Prostate gland (tissue), 2 donors: ENCODE results near the gene ABLIM1.

Experiments used
- POLR2A ChIP-seq: fragments of 450-650 bp; IDR thresholded peaks from one replicate; pipeline ENCODE4 v1.6.1; 2016; ENCODE audit warnings: antibody characterized with exemption, mild to moderate bottlenecking
- TF ChIP-seq, protein P1 (sequence below), 4 experiments: fragments of 200-600 bp in 2 of 4; fragments of 450-650 bp in 2 of 4; sonication (generic) in 2 of 4; IDR thresholded peaks; 1 replicate in 3 of 4; 2 replicates in 1 of 4; pipeline ENCODE4 v1.5.1; 2016 to 2019; ENCODE audit warnings: antibody characterized with exemption in 4 of 4, mild to moderate bottlenecking in 2 of 4, moderate library complexity in 2 of 4

DNA sequence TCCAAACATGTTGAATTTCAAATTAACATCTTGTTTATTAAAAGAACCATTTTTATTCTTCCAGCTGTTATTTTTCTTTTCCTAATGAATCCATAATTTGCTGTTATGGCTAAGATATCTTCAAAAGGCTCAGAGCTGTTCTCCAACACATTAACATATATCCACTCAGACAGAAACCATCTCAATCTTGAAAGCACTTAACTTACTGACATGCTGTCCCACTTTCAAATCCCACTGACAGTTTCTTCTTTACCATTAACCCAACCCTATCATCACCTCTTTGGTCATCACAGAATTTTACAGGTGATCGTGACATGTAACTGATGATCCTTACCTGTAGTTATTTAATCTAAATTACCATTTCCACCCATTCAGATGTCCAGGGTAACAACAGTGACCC is 178.2 kb downstream of the ABLIM1 start:
- TF ChIP-seq, protein P1, sequence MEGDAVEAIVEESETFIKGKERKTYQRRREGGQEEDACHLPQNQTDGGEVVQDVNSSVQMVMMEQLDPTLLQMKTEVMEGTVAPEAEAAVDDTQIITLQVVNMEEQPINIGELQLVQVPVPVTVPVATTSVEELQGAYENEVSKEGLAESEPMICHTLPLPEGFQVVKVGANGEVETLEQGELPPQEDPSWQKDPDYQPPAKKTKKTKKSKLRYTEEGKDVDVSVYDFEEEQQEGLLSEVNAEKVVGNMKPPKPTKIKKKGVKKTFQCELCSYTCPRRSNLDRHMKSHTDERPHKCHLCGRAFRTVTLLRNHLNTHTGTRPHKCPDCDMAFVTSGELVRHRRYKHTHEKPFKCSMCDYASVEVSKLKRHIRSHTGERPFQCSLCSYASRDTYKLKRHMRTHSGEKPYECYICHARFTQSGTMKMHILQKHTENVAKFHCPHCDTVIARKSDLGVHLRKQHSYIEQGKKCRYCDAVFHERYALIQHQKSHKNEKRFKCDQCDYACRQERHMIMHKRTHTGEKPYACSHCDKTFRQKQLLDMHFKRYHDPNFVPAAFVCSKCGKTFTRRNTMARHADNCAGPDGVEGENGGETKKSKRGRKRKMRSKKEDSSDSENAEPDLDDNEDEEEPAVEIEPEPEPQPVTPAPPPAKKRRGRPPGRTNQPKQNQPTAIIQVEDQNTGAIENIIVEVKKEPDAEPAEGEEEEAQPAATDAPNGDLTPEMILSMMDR (IDR thresholded peaks at IDR 0.05) = no peak
- TF ChIP-seq POLR2A = no peak
